Natural killer cell (primary cell): ENCODE data around the gene PALLD. TPM values are rescaled to one million over a fixed set of nuclear protein-coding genes. Genes with fewer than 3 reads are reported as not detected.

Source experiments
- ATAC-seq, 3 donors: fragments of 150-1000 bp in 2 of 3; fragments of 200-7000 bp in 1 of 3; cut with Tn5 transposase; 1 replicate in 1 of 3; 2 replicates in 2 of 3; pipeline ENCODE4 v1.10.0; 2021; ENCODE audit warnings: mild to moderate bottlenecking in 2 of 3, moderate library complexity in 2 of 3
- DNase-seq, 2 donors: peaks; one replicate each; pipeline versions ENCODE4 v3.0.0 to v3.0.0-alpha.2; 2013 to 2021; ENCODE audit warnings: mixed read lengths in 1 of 2
- H3K27ac ChIP-seq: one replicate; pipeline ENCODE4 v1.5.1; 2013; ENCODE audit warnings: mild to moderate bottlenecking, low read length
- H3K27me3 ChIP-seq: one replicate; pipeline ENCODE4 v1.6.1; 2013; ENCODE audit warnings: low read length; ENCODE audit not compliant: control insufficient read depth, insufficient read depth
- H3K36me3 ChIP-seq: one replicate; pipeline ENCODE4 v1.6.1; 2013; ENCODE audit warnings: low read length; ENCODE audit not compliant: control insufficient read depth, insufficient read depth
- H3K4me1 ChIP-seq: one replicate; pipeline ENCODE4 v1.6.1; 2013; ENCODE audit warnings: low read length; ENCODE audit not compliant: control insufficient read depth, insufficient read depth
- H3K4me3 ChIP-seq: one replicate; pipeline ENCODE4 v1.5.1; 2013; ENCODE audit warnings: low read length
- H3K9me3 ChIP-seq: one replicate; pipeline ENCODE4 v1.6.1; 2013; ENCODE audit warnings: low read length; ENCODE audit not compliant: control insufficient read depth, insufficient read depth
- H3K27ac Mint-ChIP-seq, 2 donors: one replicate each; pipeline ENCODE4 v1.8.0; 2022; ENCODE audit warnings: mild to moderate bottlenecking in 2 of 2, mixed read lengths in 2 of 2, moderate library complexity in 1 of 2
- H3K27me3 Mint-ChIP-seq, 2 donors: one replicate each; pipeline ENCODE4 v1.8.0; 2022; ENCODE audit warnings: low read depth in 2 of 2, mixed read lengths in 2 of 2
- H3K36me3 Mint-ChIP-seq: one replicate; pipeline ENCODE4 v1.8.0; 2022; ENCODE audit warnings: mixed read lengths
- H3K4me1 Mint-ChIP-seq, 2 donors: one replicate each; pipeline ENCODE4 v1.8.0; 2022; ENCODE audit warnings: mixed read lengths in 2 of 2
- H3K4me3 Mint-ChIP-seq: one replicate; pipeline ENCODE4 v1.8.0; 2022; ENCODE audit warnings: mild to moderate bottlenecking, moderate library complexity, mixed read lengths
- H3K9me3 Mint-ChIP-seq, 2 donors: one replicate each; pipeline ENCODE4 v1.8.0; 2022; ENCODE audit warnings: mixed read lengths in 2 of 2
- CTCF ChIP-seq: fragments of 200-600 bp; IDR thresholded peaks from one replicate; pipeline ENCODE4 v1.8.0; 2022; ENCODE audit warnings: antibody characterized with exemption
- WGBS: methylation state at CpG from one replicate; pipeline ENCODE4 v1.1.7; 2013; ENCODE audit warnings: missing lambda C conversion rate; ENCODE audit not compliant: insufficient coverage; 5-methylcytosine and 5-hydroxymethylcytosine counted together
- intact Hi-C: fragments of 100-400 bp; cut with micrococcal nuclease; formaldehyde crosslinking; loops from one replicate; pipeline ENCODE4 v1.14.2; 2022
- total RNA-seq, 4 donors: library from RNA; stranded (reverse); fragments of 120-200 nt in 1 of 4; gene quantifications; one replicate each; pipeline versions ENCODE4 v1.2.3 to v1.2.4, GENCODE V29; 2013 to 2022

The PALLD gene
- total RNA-seq, 3 donors from 2014 or later (not counting 1 experiment from before 2014, with no cell fraction given): 15.1 to 25.4 (median 22.8) TPM

DNA sequence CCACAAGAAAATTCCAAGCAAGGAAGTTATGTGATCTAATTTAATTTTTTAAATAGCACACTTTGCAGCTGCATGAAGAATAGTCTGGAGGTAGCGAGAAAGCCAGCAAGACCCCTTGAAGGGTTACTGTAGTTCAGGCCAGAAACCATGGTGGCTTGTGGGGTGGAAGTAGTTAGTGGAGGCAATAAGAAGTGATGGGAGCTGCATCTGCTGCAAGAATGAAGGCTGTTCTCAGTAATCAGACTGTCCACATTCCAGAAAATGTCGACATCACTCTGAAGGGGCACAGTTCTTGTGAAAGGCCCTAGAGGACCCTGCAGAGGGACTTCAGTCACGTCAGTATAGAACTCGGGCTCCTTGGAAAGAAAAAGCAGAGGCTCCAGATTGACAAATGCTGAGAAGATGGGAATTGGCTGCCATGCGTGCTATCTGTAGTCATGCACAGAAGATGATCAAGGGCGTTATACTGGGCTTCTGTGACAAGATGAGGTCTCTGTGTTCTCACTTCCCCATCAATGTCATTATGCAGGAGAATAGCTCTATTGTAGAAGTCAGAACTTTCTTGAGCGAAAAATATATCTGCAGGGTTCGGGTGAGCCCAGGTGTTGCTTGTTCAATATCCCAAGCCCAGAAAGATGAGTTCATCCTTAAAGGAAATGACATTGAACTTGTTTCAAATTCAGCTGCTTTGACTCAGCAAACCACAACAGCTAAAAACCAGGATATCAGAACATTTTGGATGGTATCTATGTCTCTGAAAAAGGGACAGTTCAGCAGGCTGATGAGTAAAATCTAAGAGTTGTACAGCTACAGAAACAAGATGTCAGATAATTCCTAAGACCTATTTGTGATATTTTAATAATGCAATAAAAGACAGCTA lies 259.0 kb downstream of the PALLD start:
- H3K36me3 Mint-ChIP-seq: no peaks in the 10 kb centered on the region
- H3K4me1 Mint-ChIP-seq: peaks cover 0 to 4% of the 10 kb centered on the region in 2 donors
- H3K4me3 Mint-ChIP-seq: no peak overlapping the region
- intact Hi-C loops: no loop called here
- ATAC-seq: no peak
- no peak overlapping the region for H3K4me3 ChIP-seq
- no peaks in the 10 kb centered on the region for H3K27me3 ChIP-seq
- H3K36me3 ChIP-seq: no peaks in the 10 kb centered on the region
- H3K9me3 ChIP-seq: no peaks in the 10 kb centered on the region
- H3K4me1 ChIP-seq: no peaks in the 10 kb centered on the region
- DNase-seq: no peak
- no peak overlapping the region for H3K27ac ChIP-seq
- H3K9me3 Mint-ChIP-seq: no peaks in the 10 kb centered on the region
- no peak for TF ChIP-seq CTCF
- H3K27ac Mint-ChIP-seq: no peak overlapping the region
- H3K27me3 Mint-ChIP-seq: peaks cover 0 to 13% of the 10 kb centered on the region in 2 donors
- WGBS: 84% methylated on average over 8 of the region's 8 CpGs

- H3K36me3 ChIP-seq: no peaks in the 10 kb centered on the region
- H3K4me3 Mint-ChIP-seq: no peak overlapping the region
- no peaks in the 10 kb centered on the region for H3K36me3 Mint-ChIP-seq
- H3K9me3 ChIP-seq: no peaks in the 10 kb centered on the region
- no peak for TF ChIP-seq CTCF
- H3K27ac ChIP-seq: no peak overlapping the region
- ATAC-seq: no peak
- no peak overlapping the region for H3K27ac Mint-ChIP-seq
- no peaks in the 10 kb centered on the region for H3K4me1 ChIP-seq
- H3K4me3 ChIP-seq: no peak overlapping the region
- peaks cover 0 to 4% of the 10 kb centered on the region in 2 donors for H3K4me1 Mint-ChIP-seq
- no peaks in the 10 kb centered on the region for H3K9me3 Mint-ChIP-seq
- intact Hi-C loops: no loop called here
- peaks cover 0 to 13% of the 10 kb centered on the region in 2 donors for H3K27me3 Mint-ChIP-seq
- no peak for DNase-seq
- no peaks in the 10 kb centered on the region for H3K27me3 ChIP-seq
- 92% methylated on average over 7 of the region's 8 CpGs for WGBS
Measured at GRCh38 chr4:168757500-168757899, 260.6 kb downstream of the PALLD start.

DNA sequence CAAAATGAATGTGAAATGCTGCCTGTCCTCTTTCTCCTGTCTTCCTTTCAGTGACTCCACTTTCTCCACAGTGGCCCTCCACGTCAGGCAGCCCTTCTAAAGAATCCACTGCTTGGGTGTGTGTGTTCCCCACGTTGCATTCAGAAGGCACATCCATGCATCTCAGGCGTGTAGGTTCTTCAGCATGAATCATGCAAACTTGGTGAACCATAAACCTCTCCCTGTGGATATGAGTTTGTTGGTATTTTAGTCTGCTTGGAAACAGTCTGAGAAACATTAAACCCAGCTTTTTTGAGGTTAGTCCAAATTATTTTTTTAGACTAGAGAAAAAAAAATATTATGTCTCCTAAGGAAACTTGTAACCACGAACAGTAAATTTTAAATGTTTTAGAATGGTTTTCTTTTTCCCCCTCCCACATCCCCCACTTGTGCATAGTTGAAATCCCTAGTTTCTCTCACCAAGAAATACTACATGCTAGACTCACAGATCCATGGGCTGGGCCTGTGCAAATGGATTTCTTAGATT lies 261.6 kb downstream of the PALLD start:
- Mint-ChIP-seq H3K27ac (no peak overlapping the region), H3K36me3 (no peaks in the 10 kb centered on the region), H3K4me1 (peaks cover 0 to 4% of the 10 kb centered on the region in 2 donors), H3K9me3 (no peaks in the 10 kb centered on the region), H3K27me3 (peaks cover 0 to 13% of the 10 kb centered on the region in 2 donors), H3K4me3 (no peak overlapping the region)
- no peak overlapping the region for H3K27ac ChIP-seq
- ATAC-seq (no peak), DNase-seq (no peak)
- no peak for TF ChIP-seq CTCF
- no peaks in the 10 kb centered on the region for H3K36me3 ChIP-seq
- no peak overlapping the region for H3K4me3 ChIP-seq
- H3K4me1 ChIP-seq: no peaks in the 10 kb centered on the region
- no peaks in the 10 kb centered on the region for H3K27me3 ChIP-seq
- H3K9me3 ChIP-seq: no peaks in the 10 kb centered on the region
- WGBS: 71% methylated on average over 3 of the region's 4 CpGs
- intact Hi-C loops: no loop called here
